AG09309 (cell line): Measurements from ENCODE around the gene CDCA7L.
"Not testable (repeated sequence)": the region's sequence is repeated elsewhere in the genome, so short reads cannot be mapped to it uniquely, and the experiment has no call there.

Source experiments
- DNase-seq: peaks from one replicate; pipeline ENCODE4 v3.0.0-alpha.2; 2010; ENCODE audit warnings: low read depth
- H3K4me3 ChIP-seq: 2 replicates; pipeline ENCODE4 v1.5.1; 2011; ENCODE audit warnings: mild to moderate bottlenecking, low read depth, low read length, moderate library complexity; ENCODE audit not compliant: control insufficient read depth
- TF ChIP-seq, protein P1 (sequence below): IDR thresholded peaks from 2 replicates; pipeline ENCODE4 v1.5.1; 2011; ENCODE audit warnings: mild to moderate bottlenecking, low read depth, low read length, inconsistent platforms; ENCODE audit not compliant: insufficient read depth, control insufficient read depth; ENCODE audit errors: missing control alignments

CDCA7L gene

DNA sequence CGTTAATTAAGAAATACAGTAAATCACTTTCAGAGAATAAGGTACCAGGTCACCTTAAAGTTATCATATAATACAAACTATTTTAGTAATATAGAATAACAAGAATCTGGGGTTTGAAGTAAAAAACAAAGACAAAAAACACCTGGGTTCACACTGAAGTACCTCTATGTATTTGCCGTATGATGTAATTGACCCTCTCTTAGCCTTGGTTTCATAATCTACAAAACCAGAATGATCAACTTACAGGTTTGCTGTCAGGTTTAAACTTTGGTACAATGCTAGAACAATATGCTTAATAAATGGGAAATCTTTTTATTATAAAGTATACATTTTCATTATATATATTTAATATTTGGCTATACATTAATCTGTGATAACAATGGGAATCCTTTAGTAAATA, 58.3 kb downstream of the CDCA7L start:
- no peak overlapping the region for H3K4me3 ChIP-seq
- DNase-seq = no peak
- TF ChIP-seq, protein P1, sequence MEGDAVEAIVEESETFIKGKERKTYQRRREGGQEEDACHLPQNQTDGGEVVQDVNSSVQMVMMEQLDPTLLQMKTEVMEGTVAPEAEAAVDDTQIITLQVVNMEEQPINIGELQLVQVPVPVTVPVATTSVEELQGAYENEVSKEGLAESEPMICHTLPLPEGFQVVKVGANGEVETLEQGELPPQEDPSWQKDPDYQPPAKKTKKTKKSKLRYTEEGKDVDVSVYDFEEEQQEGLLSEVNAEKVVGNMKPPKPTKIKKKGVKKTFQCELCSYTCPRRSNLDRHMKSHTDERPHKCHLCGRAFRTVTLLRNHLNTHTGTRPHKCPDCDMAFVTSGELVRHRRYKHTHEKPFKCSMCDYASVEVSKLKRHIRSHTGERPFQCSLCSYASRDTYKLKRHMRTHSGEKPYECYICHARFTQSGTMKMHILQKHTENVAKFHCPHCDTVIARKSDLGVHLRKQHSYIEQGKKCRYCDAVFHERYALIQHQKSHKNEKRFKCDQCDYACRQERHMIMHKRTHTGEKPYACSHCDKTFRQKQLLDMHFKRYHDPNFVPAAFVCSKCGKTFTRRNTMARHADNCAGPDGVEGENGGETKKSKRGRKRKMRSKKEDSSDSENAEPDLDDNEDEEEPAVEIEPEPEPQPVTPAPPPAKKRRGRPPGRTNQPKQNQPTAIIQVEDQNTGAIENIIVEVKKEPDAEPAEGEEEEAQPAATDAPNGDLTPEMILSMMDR = no peak

DNA sequence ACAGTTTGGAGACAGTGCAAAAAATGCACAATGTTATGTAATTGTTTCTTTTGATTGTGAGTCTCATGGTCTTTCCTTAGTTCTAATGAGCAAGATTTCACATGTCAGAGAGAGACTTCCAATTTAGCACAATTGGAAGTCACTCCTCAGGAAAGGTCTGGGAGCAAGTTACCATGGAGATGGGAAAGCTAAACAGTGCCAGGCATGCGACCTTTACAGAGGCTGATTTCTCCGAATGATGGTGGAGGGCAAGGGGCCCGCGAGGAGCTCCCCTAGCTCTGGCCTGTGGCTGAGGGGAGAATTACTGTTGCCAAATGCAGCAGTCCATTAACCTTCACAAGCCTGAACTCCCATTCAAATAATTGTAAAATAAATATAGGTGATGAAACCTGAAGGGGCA, 59.3 kb downstream of the CDCA7L start:
- no peak for DNase-seq
- no peak overlapping the region for H3K4me3 ChIP-seq
- TF ChIP-seq, protein P1 = no peak

DNA sequence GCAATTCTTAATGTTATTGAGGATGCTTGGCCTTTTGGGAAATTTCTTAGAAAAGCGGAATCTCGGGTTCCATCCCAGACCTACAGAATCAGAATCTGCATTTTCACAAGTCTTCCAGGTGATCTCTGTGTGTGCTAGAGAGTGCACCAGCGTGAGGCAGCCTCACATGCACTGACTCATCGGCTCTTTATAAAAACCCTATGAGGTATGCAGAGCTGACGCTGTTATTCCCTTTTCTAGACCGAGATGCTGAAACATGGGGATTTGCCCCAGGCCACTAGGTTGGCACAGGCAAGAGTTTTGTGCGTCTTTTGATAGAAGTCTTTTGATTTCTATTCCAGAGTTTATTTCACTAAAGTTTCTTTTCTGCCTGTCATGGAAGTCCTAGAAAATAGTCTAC, 61.2 kb downstream of the CDCA7L start:
- TF ChIP-seq, protein P1 = no peak
- no peak for DNase-seq
- no peak overlapping the region for H3K4me3 ChIP-seq

DNA sequence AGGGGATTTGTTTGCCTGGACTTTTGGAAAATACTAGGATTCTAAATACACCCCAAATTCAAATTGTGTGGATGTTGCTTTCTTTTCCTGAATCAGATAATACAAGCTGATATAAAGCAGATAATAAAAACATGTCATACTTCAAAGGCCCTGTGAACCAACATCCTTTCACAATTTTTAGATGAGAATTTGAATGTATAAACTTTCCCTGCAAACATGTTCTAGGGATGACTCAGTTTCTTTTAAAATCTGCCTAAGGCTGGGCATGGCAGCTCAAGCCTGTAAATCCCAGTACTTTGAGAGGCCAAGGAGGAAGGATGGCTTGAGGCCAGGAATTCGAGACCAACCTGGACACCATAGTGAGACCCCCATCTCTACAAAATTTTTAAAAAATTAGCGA, 62.2 kb downstream of the CDCA7L start:
- DNase-seq, H3K4me3 ChIP-seq: not testable (repeated sequence)

DNA sequence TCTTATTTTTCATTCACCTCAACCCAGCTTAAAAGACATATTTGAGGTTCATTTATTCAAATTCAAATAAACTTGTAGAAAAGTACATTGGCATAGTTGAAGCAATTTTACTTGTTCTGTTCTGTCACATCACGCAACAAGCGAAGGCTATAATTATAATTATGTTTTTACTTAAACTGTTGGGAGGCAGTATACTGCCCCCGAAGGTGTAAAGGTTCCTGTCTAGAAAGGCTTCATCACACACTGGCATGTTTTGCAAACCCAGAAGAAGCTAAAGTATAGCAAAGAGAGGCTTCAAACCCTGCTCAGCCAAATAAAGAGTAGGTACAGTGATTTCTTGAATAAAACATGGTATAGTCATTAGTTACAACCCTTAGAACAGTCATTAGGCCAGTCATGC, 62.6 kb downstream of the CDCA7L start:
- no peak for DNase-seq
- TF ChIP-seq, protein P1 = no peak
- no peak overlapping the region for H3K4me3 ChIP-seq

DNA sequence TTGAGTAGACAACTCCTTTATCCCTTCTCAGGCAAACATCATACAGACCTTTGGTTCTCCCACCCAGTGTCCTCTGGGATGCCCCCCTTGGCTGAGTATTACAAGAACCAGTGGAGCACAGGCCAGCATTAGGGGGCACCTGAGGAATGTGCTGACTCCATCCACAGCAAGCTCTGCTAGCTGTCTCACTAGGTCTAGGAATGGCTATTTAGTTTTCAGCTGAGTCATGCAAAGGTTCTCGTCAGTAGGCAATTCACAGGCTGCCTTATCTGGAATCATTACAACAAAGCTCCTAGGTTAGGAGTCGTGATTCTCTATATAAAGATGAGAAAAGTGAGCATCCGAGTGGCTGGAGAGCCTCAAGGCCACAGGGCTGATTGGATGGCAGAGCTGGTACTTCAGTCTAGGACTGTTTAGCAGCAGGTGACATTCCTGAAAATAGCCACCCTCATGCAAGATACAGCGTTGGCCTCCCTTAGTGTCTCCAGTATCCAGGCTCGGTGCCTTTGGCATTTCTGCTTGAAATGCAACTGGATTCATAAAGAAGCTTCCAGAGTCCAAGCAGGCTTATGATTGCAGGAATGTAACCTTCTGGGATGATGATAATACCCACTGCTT, 75.8 kb downstream of the CDCA7L start:
- no peak overlapping the region for H3K4me3 ChIP-seq
- no peak for DNase-seq
- TF ChIP-seq, protein P1 = no peak

DNA sequence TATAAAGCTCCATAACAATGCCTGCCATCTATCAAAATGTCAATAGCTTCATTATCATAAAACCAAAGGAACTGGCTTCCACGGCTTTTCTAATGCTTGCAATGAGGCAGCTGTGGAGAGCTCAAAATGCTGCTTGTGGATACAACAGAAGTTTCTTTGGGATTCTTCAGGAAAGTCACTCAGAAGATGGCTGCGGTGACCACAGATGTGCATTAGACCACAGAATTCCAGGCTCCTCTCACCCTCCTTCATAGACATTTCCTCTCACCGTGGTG, 77.2 kb downstream of the CDCA7L start:
- TF ChIP-seq, protein P1 = no peak
- no peak overlapping the region for H3K4me3 ChIP-seq
- DNase-seq = no peak
